Activated CD4-positive, alpha-beta T cell treated with anti-CD3 and anti-CD28 coated beads, Interleukin-2, amount 10 ng/mL, durations not matched to agents 7 days and 5 days (primary cell): ENCODE measurements around the gene TTYH3. TPM values are rescaled to one million over a fixed set of nuclear protein-coding genes. Genes with fewer than 3 reads are reported as not detected.
"Not testable (repeated sequence)": the region's sequence is repeated elsewhere in the genome, so short reads cannot be mapped to it uniquely, and the experiment has no call there.

ENCODE experiments used
- CTCF ChIA-PET: fragments of 350-600 bp; sonication (Branson Sonifier 250); formaldehyde crosslinking; loops from one replicate; lab custom pipeline; 2021; ENCODE audit warnings: antibody characterized with exemption; lab: Charles Lee
- POLR2A ChIA-PET: fragments of 350-600 bp; sonication (Branson Sonifier 250); formaldehyde crosslinking; loops from one replicate; lab custom pipeline; 2021; ENCODE audit warnings: antibody characterized with exemption; lab: Charles Lee
- DNase-seq: peaks from one replicate; pipeline ENCODE4 v3.0.0-alpha.2; 2020
- H3K27ac Mint-ChIP-seq: one replicate; pipeline ENCODE4 v1.8.0; 2021; ENCODE audit warnings: mild to moderate bottlenecking, moderate library complexity, mixed read lengths
- H3K27me3 Mint-ChIP-seq: one replicate; pipeline ENCODE4 v1.8.0; 2021; ENCODE audit warnings: mixed read lengths
- H3K36me3 Mint-ChIP-seq: one replicate; pipeline ENCODE4 v1.8.0; 2021; ENCODE audit warnings: low read depth, mixed read lengths
- H3K4me1 Mint-ChIP-seq: one replicate; pipeline ENCODE4 v1.8.0; 2021; ENCODE audit warnings: mixed read lengths
- H3K4me3 Mint-ChIP-seq: one replicate; pipeline ENCODE4 v1.8.0; 2021; ENCODE audit warnings: mild to moderate bottlenecking, moderate library complexity, mixed read lengths
- H3K9me3 Mint-ChIP-seq: one replicate; pipeline ENCODE4 v1.8.0; 2021; ENCODE audit warnings: mixed read lengths
- total RNA-seq, 2 experiments: library from RNA; stranded (reverse); gene quantifications; one replicate each; pipeline ENCODE4 v1.2.3, GENCODE V29; 2021

The TTYH3 gene
- total RNA-seq, 2 experiments from 2014 or later = 17.2 to 19.7 TPM

- ChIA-PET POLR2A (no interaction called here), CTCF (interaction anchor here (1.5 kb wide), 1 partner anchor 12 kb away, joined by 4 read pairs; no protein-coding TSS in a partner anchor)
- H3K4me3 Mint-ChIP-seq = no peak overlapping the region
- H3K27ac Mint-ChIP-seq = no peak overlapping the region
- no peaks in the 10 kb centered on the region for H3K27me3 Mint-ChIP-seq
- no peaks in the 10 kb centered on the region for H3K36me3 Mint-ChIP-seq
- peaks cover 17% of the 10 kb centered on the region for H3K4me1 Mint-ChIP-seq
- DNase-seq = no peak
- H3K9me3 Mint-ChIP-seq = no peaks in the 10 kb centered on the region
These were observed 25.9 kb upstream of the TTYH3 start for GRCh38 chr7:2605608-2606538.

- Mint-ChIP-seq H3K36me3 (no peaks in the 10 kb centered on the region), H3K9me3 (no peaks in the 10 kb centered on the region), H3K27me3 (no peaks in the 10 kb centered on the region), H3K4me1 (peaks cover 17% of the 10 kb centered on the region), H3K27ac (no peak overlapping the region), H3K4me3 (no peak overlapping the region)
- POLR2A ChIA-PET = interaction anchor here (0.6 kb wide), 1 partner anchor 124 kb away, joined by 5 read pairs; no protein-coding TSS in a partner anchor
- DNase-seq = no peak
- CTCF ChIA-PET = interaction anchor here (1.5 kb wide), 1 partner anchor 12 kb away, joined by 4 read pairs; no protein-coding TSS in a partner anchor
These were observed 25.2 kb upstream of the TTYH3 start for GRCh38 chr7:2606539-2606936.

- Mint-ChIP-seq H3K4me3 (no peak overlapping the region), H3K36me3 (no peaks in the 10 kb centered on the region), H3K9me3 (no peaks in the 10 kb centered on the region), H3K27me3 (no peaks in the 10 kb centered on the region), H3K4me1 (peaks cover 16% of the 10 kb centered on the region), H3K27ac (no peak overlapping the region)
- POLR2A ChIA-PET = interaction anchor here (0.6 kb wide), 1 partner anchor 123 kb away, joined by 5 read pairs; no protein-coding TSS in a partner anchor
- CTCF ChIA-PET = interaction anchor here (1.5 to 2.1 kb wide), 2 partner anchors 11 to 102 kb away, joined by 4 to 6 read pairs; no protein-coding TSS in a partner anchor
- DNase-seq = no peak
These were observed 24.5 kb upstream of the TTYH3 start for GRCh38 chr7:2607122-2607922.

- POLR2A ChIA-PET = no interaction called here
- Mint-ChIP-seq H3K9me3 (no peaks in the 10 kb centered on the region), H3K4me1 (peaks cover 10% of the 10 kb centered on the region), H3K27me3 (no peaks in the 10 kb centered on the region), H3K27ac (no peak overlapping the region), H3K36me3 (no peaks in the 10 kb centered on the region), H3K4me3 (no peak overlapping the region)
- CTCF ChIA-PET = interaction anchor here (0.5 to 2.1 kb wide), 7 partner anchors 10 to 554 kb away, joined by 3 to 6 read pairs (median 4); no protein-coding TSS in a partner anchor
- no peak for DNase-seq
These were observed 23.6 kb upstream of the TTYH3 start for GRCh38 chr7:2607923-2608904.

- peaks cover 10% of the 10 kb centered on the region for H3K4me1 Mint-ChIP-seq
- peak overlapping the region; percentile 54 for H3K27ac Mint-ChIP-seq
- no peaks in the 10 kb centered on the region for H3K27me3 Mint-ChIP-seq
- DNase-seq = peak; percentile 37
- ChIA-PET CTCF (interaction anchor here (0.5 to 2.1 kb wide), 7 partner anchors 10 to 553 kb away, joined by 3 to 6 read pairs (median 4); no protein-coding TSS in a partner anchor), POLR2A (no interaction called here)
- H3K9me3 Mint-ChIP-seq = no peaks in the 10 kb centered on the region
- H3K4me3 Mint-ChIP-seq = no peak overlapping the region
- H3K36me3 Mint-ChIP-seq = no peaks in the 10 kb centered on the region
These were observed 22.8 kb upstream of the TTYH3 start for GRCh38 chr7:2608921-2609411.

GRCh38 chr7:2609646-2610045, 22.1 kb upstream of the TTYH3 start:
- peaks cover 10% of the 10 kb centered on the region for H3K4me1 Mint-ChIP-seq
- CTCF ChIA-PET = interaction anchor here (1.7 kb wide), 1 partner anchor 9 kb away, joined by 6 read pairs; no protein-coding TSS in a partner anchor
- H3K36me3 Mint-ChIP-seq, H3K4me3 Mint-ChIP-seq, POLR2A ChIA-PET, H3K27me3 Mint-ChIP-seq, H3K9me3 Mint-ChIP-seq, H3K27ac Mint-ChIP-seq, DNase-seq: not testable (repeated sequence)

- no peak for DNase-seq
- H3K4me3 Mint-ChIP-seq = no peak overlapping the region
- no peaks in the 10 kb centered on the region for H3K27me3 Mint-ChIP-seq
- no peaks in the 10 kb centered on the region for H3K36me3 Mint-ChIP-seq
- peaks cover 10% of the 10 kb centered on the region for H3K4me1 Mint-ChIP-seq
- ChIA-PET POLR2A (no interaction called here), CTCF (interaction anchor here (1.7 kb wide), 1 partner anchor 60 kb away, joined by 4 read pairs; no protein-coding TSS in a partner anchor)
- no peaks in the 10 kb centered on the region for H3K9me3 Mint-ChIP-seq
- no peak overlapping the region for H3K27ac Mint-ChIP-seq
These were observed 21.3 kb upstream of the TTYH3 start for GRCh38 chr7:2610466-2610865.

- H3K36me3 Mint-ChIP-seq = no peaks in the 10 kb centered on the region
- peaks cover 10% of the 10 kb centered on the region for H3K4me1 Mint-ChIP-seq
- no peak for DNase-seq
- no peak overlapping the region for H3K27ac Mint-ChIP-seq
- no peaks in the 10 kb centered on the region for H3K27me3 Mint-ChIP-seq
- no peak overlapping the region for H3K4me3 Mint-ChIP-seq
- CTCF ChIA-PET = interaction anchor here (1.0 to 1.7 kb wide), 2 partner anchors 60 to 147 kb away, joined by 3 to 4 read pairs; no protein-coding TSS in a partner anchor
- POLR2A ChIA-PET = no interaction called here
- no peaks in the 10 kb centered on the region for H3K9me3 Mint-ChIP-seq
These were observed 20.9 kb upstream of the TTYH3 start for GRCh38 chr7:2610898-2611297.

- Mint-ChIP-seq H3K4me3 (no peak overlapping the region), H3K27ac (no peak overlapping the region), H3K27me3 (no peaks in the 10 kb centered on the region), H3K9me3 (no peaks in the 10 kb centered on the region), H3K36me3 (no peaks in the 10 kb centered on the region), H3K4me1 (peaks cover 10% of the 10 kb centered on the region)
- ChIA-PET POLR2A (no interaction called here), CTCF (interaction anchor here (1.0 to 1.7 kb wide), 3 partner anchors 59 to 146 kb away, joined by 3 to 4 read pairs (median 3); no protein-coding TSS in a partner anchor)
- no peak for DNase-seq
These were observed 20.4 kb upstream of the TTYH3 start for GRCh38 chr7:2611401-2611800.

- Mint-ChIP-seq H3K9me3 (no peaks in the 10 kb centered on the region), H3K36me3 (no peaks in the 10 kb centered on the region), H3K27me3 (no peaks in the 10 kb centered on the region), H3K4me3 (no peak overlapping the region), H3K4me1 (peaks cover 10% of the 10 kb centered on the region), H3K27ac (no peak overlapping the region)
- DNase-seq = no peak
- ChIA-PET POLR2A (interaction anchor here (0.6 kb wide), 1 partner anchor 123 kb away, joined by 3 read pairs; no protein-coding TSS in a partner anchor), CTCF (interaction anchor here (1.0 to 1.7 kb wide), 5 partner anchors 10 to 146 kb away, joined by 3 to 7 read pairs (median 4); no protein-coding TSS in a partner anchor)
These were observed 19.9 kb upstream of the TTYH3 start for GRCh38 chr7:2611922-2612321.

GRCh38 chr7:2612445-2613097, 19.2 kb upstream of the TTYH3 start:
- DNase-seq = no peak
- POLR2A ChIA-PET = interaction anchor here (0.6 kb wide), 1 partner anchor 124 kb away, joined by 3 read pairs; no protein-coding TSS in a partner anchor

More at GRCh38 chr7:2612445-2613097, 19.2 kb upstream of the TTYH3 start:
- no peaks in the 10 kb centered on the region for H3K36me3 Mint-ChIP-seq
- no peak overlapping the region for H3K27ac Mint-ChIP-seq
- H3K9me3 Mint-ChIP-seq = no peaks in the 10 kb centered on the region
- H3K4me1 Mint-ChIP-seq = peaks cover 10% of the 10 kb centered on the region
- CTCF ChIA-PET = interaction anchor here (0.5 to 1.7 kb wide), 6 partner anchors 10 to 97 kb away, joined by 3 to 7 read pairs (median 4); no protein-coding TSS in a partner anchor
- H3K4me3 Mint-ChIP-seq = no peak overlapping the region
- H3K27me3 Mint-ChIP-seq = peaks cover under 1% of the 10 kb centered on the region
